ENCODE measurements around the gene COL15A1.
"Not testable (repeated sequence)": the region's sequence is repeated elsewhere in the genome, so short reads cannot be mapped to it uniquely, and the experiment has no call there.

The COL15A1 gene

DNA sequence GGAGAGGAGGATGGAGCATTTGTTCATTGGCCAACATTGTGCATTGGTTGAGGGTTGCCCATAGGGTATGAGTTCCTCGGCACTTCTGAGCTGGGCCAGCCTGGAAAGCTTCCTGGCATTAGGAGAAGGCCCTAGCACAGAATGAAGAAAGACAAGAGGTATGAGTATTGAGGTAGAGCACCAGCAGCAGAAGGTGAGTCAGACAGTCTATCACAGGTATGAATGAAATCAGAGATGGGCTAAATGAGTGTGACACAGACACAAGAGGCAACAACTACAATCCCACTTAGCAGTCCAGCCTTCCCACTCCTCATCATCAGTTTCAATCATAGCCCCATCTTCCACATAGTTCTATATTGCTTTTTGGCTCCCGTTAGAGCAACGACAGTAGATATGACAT is 135.8 kb downstream of the COL15A1 start:
- DNase-seq (ENCODE audit: low spot score): no peak

DNA sequence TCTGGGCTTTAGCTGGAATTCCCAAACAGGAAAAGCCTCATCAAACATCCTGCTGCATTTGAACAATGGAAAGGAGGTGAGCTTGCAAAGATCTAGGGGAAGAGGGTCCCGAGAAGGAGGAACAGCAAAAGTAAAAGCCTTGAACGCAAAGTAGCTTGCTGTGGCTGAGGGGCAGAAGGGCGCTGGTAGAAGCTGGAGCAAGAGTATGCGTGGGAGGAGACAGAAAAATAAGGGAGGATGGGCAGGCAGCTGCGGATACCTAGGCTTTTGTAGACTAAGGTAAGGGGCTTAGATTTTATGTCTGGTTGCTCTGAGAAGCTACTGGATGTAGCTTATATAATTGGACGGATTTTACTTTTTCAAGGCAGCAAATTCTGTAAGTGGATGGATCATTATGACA is 139.3 kb downstream of the COL15A1 start:
- DNase-seq (ENCODE audit: low spot score): no peak

DNA sequence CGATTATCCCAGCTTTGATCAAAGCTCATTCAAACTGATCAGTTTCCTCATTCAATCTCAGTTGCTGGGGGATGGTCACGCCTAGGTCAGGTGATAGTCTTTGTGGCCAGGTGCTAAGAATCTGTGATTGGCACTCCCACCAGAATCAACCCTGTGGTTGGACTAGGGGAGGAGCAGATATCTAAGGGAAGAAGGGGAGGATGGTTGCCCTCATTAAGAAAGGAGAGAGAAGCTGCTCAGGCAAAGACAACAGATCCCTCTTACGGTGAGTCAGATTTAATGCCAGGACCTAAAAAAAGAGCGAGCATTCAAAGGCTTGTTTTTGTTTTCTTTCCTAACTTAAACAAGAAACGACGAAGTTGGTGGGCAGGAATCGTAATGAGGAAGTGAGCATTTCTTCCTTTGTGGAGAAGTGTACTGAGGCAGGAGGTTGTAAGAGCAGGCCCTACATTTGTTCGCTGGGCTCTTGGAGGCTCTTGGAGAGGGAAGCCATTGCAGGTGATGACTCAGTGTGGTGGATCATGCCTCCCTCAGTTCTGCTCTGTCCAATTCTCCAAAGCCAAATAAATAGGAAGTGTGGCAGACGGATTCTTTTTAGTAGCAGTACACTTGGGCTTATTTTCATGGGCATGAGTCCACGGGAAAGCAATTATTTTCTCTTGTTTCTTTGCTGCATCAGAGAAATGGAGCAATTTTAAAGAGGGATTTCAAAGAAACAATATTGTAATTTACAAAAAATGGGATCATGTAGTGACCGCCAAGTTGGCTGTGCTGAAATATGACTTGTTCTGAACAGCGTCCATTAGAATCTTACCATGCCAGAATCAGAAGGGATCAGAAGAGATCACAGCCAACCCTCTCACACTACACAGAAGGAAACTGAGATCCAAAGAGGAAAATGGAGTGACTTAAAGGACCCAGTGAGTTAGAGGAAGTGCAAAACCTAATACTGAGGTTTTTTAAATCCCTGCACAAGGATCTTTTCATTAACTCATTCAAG is 142.5 kb downstream of the COL15A1 start:
- peak; percentile 5 for DNase-seq (ENCODE audit: low spot score)

GRCh38 chr9:99087462-99087861 is 143.8 kb downstream of the COL15A1 start:
- DNase-seq (ENCODE audit: low spot score): no peak

DNA sequence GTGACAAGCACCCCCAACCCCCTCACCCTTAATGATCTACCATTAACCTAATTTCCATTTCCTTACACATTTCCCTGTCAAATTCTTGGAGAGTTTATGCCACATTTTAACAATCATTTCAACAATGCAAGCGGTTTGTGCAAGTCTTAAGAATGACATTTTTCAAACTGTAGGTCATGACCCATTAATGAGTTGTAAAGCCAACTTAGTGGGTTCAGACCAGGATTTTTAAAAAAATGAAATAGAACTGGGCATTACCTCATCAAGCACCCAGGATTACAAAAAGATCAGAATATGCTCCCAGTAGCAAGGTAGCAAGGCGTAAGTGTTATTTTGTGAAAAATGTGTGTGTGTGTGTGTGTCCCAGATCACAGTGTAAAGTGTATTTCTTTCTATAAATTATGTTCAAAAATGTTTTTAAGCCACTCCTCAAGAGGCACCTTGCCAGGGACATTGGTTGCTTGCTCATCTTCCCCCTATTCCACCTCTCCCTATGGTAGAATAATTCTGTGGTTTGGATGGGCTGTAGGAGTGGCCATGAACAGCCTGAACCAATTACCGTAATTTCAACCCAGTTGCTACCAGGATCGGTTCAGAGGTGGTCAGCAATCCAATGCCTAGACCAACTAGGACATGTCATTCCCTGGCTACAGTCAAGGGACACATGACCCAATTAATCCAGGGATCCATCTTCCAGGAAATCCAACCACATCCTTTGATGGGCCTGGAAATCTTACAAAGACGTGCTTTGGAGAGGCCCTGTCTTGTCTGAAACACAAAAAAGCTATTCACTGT is 146.8 kb downstream of the COL15A1 start:
- no peak for DNase-seq (ENCODE audit: low spot score)

DNA sequence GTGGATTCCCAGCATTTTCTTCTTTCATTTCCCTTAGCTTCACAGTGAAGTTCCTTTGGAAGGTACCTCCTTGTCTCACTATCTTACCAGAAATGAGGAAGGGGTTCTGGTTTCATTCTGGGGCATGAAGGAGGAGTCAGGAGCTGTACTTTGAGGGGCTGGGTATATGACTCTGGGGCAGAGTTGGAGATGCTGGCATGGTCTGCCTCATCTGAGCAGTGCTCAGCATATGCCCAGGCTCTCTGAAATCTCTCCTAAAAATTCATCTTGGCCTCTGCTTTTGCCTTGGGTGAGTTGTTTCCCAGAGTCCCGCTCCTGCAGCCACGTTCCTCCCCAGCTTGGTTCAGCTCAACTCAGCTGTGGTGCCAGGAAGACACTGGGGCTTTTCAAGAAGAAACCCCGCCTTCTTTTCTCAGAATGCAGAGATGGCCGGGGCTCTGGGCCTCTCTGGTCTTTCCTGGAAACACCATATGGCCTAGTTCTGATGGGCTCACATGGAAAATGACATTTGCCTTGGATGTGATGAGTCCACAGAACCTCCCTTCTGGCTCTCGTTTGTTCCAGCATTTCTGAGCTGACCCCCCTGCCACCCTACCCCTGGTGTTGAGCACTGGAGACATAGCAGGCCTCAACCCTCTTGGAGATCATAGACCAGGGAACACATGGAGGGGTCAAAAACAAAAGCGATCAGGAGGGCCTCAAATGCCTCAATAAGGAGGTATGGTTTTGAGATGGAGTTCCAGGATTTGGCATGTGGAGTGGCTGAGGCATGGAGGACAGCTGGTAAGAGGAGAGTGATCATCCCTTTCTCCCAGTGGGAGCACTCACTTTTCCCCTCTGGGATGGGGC is 149.2 kb downstream of the COL15A1 start:
- no peak for DNase-seq (ENCODE audit: low spot score)

GRCh38 chr9:99093492-99093791 is 149.7 kb downstream of the COL15A1 start:
- no peak for DNase-seq (ENCODE audit: low spot score)

DNA sequence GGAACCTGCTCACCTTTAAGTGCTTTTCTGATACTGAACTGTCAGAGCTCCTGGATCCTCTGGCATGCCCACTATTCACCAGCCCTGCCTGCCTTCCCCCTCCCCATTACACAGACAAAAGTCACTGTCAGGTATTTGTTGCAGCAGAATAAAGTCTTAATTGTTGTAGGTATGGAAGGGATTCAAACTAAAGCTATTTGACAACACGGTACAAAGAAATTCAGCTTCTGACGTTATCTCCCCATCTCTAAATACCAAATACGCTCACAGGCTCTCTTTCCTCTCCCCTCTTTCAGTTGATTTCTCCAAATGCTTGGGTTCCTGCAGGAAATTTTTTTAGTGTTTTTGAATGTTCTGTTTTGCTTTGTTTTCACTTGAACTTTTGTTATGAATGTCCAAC is 151.9 kb downstream of the COL15A1 start:
- DNase-seq (ENCODE audit: low spot score): no peak

GRCh38 chr9:99096409-99096808 is 152.7 kb downstream of the COL15A1 start:
- DNase-seq (ENCODE audit: low spot score): no peak

DNA sequence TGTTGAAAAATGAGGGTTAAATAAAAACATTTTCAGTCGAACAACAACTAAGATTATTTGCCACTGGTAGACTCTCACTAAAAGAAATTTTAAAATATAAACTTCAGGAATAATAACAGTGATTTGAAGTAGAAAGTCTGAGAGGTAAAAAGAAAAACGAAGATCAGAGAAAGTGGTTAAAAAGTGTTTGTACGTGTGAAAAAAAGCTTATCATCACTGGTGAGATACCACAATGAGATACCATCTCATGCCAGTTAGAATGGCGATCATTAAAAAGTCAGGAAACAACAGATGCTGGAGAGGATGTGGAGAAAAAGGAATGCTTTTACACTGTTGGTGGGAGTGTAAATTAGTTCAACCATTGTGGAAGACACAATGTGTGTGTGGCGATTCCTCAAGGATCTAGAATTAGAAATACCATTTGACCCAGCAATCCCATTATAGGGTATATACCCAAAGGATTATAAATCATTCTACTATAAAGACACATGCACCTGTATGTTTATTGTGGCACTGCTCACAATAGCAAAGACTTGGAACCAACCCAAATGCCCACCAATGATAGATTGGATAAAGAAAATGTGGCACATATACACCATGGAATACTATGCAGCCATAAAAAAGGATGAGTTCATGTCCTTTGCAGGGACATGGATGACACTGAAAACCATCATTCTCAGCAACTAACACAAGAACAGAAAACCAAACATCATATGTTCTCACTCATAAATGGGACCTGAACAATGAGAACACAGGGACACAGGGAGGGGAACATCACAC is 156.3 kb downstream of the COL15A1 start:
- DNase-seq (ENCODE audit: low spot score): not testable (repeated sequence)

DNA sequence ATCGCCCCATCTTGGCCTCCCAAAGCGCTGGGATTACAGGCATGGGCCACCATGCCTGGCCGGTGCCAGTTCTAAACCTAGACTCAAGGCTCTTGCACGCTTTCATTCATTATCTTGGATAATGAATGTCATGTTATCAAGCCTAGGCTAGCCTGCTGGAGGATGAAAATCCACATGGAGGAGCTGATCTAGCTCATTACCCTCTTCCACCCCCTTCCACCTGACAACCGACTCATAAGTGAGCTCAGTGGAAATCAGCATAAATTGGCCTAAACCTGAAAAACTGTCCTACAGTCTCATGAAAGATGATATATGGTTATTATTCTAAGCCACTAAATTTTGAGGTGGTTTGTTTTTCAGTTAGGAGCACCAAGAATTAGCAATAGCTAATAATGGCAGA is 157.6 kb downstream of the COL15A1 start:
- DNase-seq (ENCODE audit: low spot score): no peak

- no peak for DNase-seq (ENCODE audit: low spot score)
Measured at GRCh38 chr9:99101812-99102211, 158.1 kb downstream of the COL15A1 start.

- DNase-seq (ENCODE audit: low spot score): no peak
Measured at GRCh38 chr9:99103054-99103895, 159.6 kb downstream of the COL15A1 start.

DNA sequence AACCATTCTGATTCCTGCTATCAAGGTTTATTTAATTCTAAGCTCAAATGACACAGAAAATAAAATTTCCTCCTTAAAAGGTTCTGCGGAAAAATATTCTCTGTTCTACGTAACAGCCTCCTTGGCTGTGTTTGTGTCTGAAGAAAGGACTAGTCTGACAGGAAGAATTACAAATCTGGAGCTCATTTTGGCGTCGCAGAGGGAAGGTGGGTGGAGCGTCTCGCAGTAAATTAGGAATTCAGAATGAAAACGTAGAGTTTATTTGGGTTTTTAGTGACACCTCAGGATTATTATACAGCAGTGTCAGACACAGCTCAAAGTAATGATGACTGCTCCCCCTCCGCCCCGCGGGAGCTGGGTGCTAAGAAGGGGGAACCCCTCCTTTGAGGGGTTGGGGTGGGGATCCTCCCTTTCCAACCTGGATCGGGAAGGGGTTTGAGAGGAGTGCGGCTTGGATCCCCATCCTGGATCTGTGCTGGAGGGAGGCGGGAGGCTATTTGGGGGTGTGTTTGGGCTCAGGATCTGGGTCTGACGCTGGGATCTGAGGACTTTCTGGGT is 160.3 kb downstream of the COL15A1 start:
- peak; percentile 57 for DNase-seq (ENCODE audit: low spot score)

GRCh38 chr9:99104459-99105151 is 160.9 kb downstream of the COL15A1 start, which contains the start of gene TGFBR1:
Gene TGFBR1, plus strand, starts transcription at chr9:99105113. Its CDS starts 93 bp downstream, at chr9:99105206.
- DNase-seq (ENCODE audit: low spot score): peak; percentile 90

DNA sequence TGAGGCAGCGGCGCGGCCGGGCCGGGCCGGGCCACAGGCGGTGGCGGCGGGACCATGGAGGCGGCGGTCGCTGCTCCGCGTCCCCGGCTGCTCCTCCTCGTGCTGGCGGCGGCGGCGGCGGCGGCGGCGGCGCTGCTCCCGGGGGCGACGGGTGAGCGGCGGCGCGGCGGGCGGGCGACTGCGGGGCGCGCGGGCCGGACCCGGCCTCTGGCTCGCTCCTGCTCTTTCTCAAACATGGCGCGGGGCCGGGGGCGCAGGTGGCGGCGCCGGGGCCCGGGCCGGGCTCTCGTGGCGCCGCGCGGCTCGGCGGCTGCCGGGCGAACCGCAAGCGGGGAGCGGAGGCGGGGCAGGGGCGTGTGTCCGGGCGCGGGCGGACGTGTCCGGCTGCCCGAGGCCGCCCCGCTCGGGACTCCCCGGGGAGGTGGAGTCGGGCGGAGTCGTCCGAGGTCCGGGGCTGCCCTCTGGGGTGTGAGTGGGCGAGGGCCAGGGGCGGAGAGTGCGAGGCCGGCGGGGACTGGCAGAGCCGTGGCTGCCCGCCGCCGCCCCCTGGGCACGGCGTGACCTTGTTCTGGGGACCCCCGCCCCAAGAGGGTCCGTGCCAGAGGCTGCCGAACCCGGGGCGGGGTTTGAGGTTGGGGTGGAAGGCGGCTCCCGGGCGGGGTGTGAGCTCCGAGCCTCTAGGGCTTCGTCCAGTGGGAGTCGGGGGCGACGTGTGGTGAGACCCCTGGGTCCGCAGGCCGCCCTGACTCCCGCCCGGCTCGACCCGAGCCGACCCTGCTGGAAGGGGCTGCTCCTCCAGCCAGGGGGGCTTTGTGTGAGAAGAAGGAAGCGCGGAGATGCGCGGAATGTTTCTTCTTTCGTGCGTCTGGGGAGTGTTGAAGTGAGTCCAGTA is 161.7 kb downstream of the COL15A1 start:
- no peak for DNase-seq (ENCODE audit: low spot score)

DNA sequence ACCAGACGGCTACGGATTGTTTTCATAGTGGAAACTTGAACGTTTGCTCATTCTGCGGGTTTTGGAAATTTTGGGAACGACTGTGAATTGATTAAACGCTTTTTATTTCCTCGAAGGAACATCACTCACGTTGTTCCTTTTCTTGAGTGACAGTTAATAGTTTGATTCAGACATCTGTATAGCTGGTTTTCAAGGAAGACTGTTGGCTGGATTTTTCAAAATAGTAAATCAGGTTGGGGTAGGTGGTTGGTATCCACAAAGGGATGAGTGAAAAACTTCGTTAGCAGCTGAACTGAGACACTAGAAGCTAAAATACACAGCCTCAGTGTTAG is 162.3 kb downstream of the COL15A1 start:
- peak; percentile 52 for DNase-seq (ENCODE audit: low spot score)

DNA sequence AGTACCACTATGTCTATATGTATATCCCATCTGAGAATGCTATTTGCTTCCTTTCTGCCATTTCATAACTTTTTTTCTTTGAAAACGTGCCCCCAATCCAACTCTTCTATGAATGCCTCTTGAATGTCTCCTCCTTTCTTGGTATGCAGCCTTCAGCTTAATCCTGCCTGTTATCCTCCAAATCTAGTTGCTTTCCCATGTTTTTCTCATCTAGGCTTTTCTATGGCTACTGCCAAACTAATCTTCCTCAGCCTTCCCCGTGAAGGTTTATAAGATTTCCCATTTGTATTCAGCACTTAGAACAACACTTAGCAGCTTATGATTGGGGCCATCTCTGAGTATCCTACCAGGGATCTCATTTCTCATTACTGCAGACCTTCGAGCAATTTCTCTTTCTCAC is 163.7 kb downstream of the COL15A1 start:
- peak; percentile 47 for DNase-seq (ENCODE audit: low spot score)
